Neutrophil (primary cell): ENCODE results near the gene KRTAP10-8.
"Not testable (repeated sequence)": the region's sequence is repeated elsewhere in the genome, so short reads cannot be mapped to it uniquely, and the experiment has no call there.

Source experiments
- H3K27ac ChIP-seq: fragments of 200-600 bp; sonication (generic); 2 replicates; pipeline ENCODE4 v1.5.1; 2016; ENCODE audit warnings: mild to moderate bottlenecking, moderate library complexity
- H3K27me3 ChIP-seq: fragments of 200-600 bp; sonication (generic); 2 replicates; pipeline ENCODE4 v1.6.0; 2016; ENCODE audit warnings: mild to moderate bottlenecking
- H3K36me3 ChIP-seq: fragments of 200-600 bp; sonication (generic); 2 replicates; pipeline ENCODE4 v1.5.1; 2017
- H3K4me1 ChIP-seq, 2 experiments: fragments of 200-600 bp in 1 of 2; sonication (generic) in 1 of 2; 1 replicate in 1 of 2; 2 replicates in 1 of 2; pipeline versions ENCODE4 v1.5.1 to v1.6.1; 2013 to 2016; ENCODE audit warnings: low read depth in 1 of 2, low read length in 1 of 2, mild to moderate bottlenecking in 1 of 2, moderate library complexity in 1 of 2; ENCODE audit not compliant: control insufficient read depth in 1 of 2, insufficient read depth in 1 of 2
- H3K4me3 ChIP-seq, 2 experiments: fragments of 200-600 bp in 1 of 2; sonication (generic) in 1 of 2; 1 replicate in 1 of 2; 2 replicates in 1 of 2; pipeline ENCODE4 v1.5.1; 2013 to 2016; ENCODE audit warnings: low read depth in 1 of 2, low read length in 1 of 2, mild to moderate bottlenecking in 1 of 2, moderate library complexity in 1 of 2
- H3K9me3 ChIP-seq: fragments of 200-600 bp; sonication (generic); 2 replicates; pipeline ENCODE4 v1.5.1; 2016
- CTCF ChIP-seq: fragments of 200-600 bp; sonication (generic); IDR thresholded peaks from 2 replicates; pipeline ENCODE4 v1.5.1; 2016; ENCODE audit warnings: antibody characterized with exemption

The KRTAP10-8 gene

GRCh38 chr21:44595524-44595923 is 16.4 kb upstream of the KRTAP10-8 start:
- H3K27me3 ChIP-seq, result peaks cover 41% of the 10 kb centered on the region
- no peak overlapping the region for H3K27ac ChIP-seq
- H3K4me1 ChIP-seq, result no peaks in the 10 kb centered on the region
- no peak overlapping the region for H3K4me3 ChIP-seq
- H3K9me3 ChIP-seq, result no peaks in the 10 kb centered on the region
- TF ChIP-seq CTCF, result no peak
- no peaks in the 10 kb centered on the region for H3K36me3 ChIP-seq

- Histone ChIP-seq H3K4me1 (no peaks in the 10 kb centered on the region), H3K9me3 (no peaks in the 10 kb centered on the region), H3K27me3 (peaks cover 41% of the 10 kb centered on the region), H3K27ac (no peak overlapping the region), H3K4me3 (no peak overlapping the region), H3K36me3 (no peaks in the 10 kb centered on the region)
- TF ChIP-seq CTCF, result no peak
Observed at GRCh38 chr21:44596068-44596725, 15.7 kb upstream of the KRTAP10-8 start.

- H3K4me3 ChIP-seq, result no peak overlapping the region
- no peak for TF ChIP-seq CTCF
- H3K9me3 ChIP-seq, result no peaks in the 10 kb centered on the region
- H3K4me1 ChIP-seq, result no peaks in the 10 kb centered on the region
- H3K27ac ChIP-seq, result no peak overlapping the region
- peaks cover 33% of the 10 kb centered on the region for H3K27me3 ChIP-seq
- no peaks in the 10 kb centered on the region for H3K36me3 ChIP-seq
Observed at GRCh38 chr21:44598061-44598460, 13.8 kb upstream of the KRTAP10-8 start.

GRCh38 chr21:44599264-44600029 is 12.4 kb upstream of the KRTAP10-8 start:
- H3K4me3 ChIP-seq, result no peak overlapping the region
- H3K4me1 ChIP-seq, result no peaks in the 10 kb centered on the region
- no peak overlapping the region for H3K27ac ChIP-seq
- no peak for TF ChIP-seq CTCF
- no peaks in the 10 kb centered on the region for H3K36me3 ChIP-seq
- H3K27me3 ChIP-seq, result peaks cover 31% of the 10 kb centered on the region
- H3K9me3 ChIP-seq, result no peaks in the 10 kb centered on the region

GRCh38 chr21:44600118-44600978 is 11.5 kb upstream of the KRTAP10-8 start, which contains the start of gene KRTAP10-7:
Gene KRTAP10-7 (plus strand): TSS chr21:44600597. CDS start chr21:44600622, 25 bp downstream.
- not testable (repeated sequence) for H3K4me3 ChIP-seq, H3K27ac ChIP-seq

GRCh38 chr21:44601091-44601490 is 10.8 kb upstream of the KRTAP10-8 start:
- H3K4me1 ChIP-seq, H3K4me3 ChIP-seq, H3K36me3 ChIP-seq, H3K27ac ChIP-seq, H3K9me3 ChIP-seq: not testable (repeated sequence)
- H3K27me3 ChIP-seq, result peaks cover 21% of the 10 kb centered on the region

More at GRCh38 chr21:44600118-44600978, 11.5 kb upstream of the KRTAP10-8 start, which contains the start of gene KRTAP10-7:
- peaks cover 29% of the 10 kb centered on the region for H3K27me3 ChIP-seq
- not testable (repeated sequence) for H3K4me1 ChIP-seq, H3K36me3 ChIP-seq, H3K9me3 ChIP-seq
